Trophoblast cell (in vitro differentiated cells and primary cell): ENCODE measurements around the gene DDHD1.
"Not testable (repeated sequence)": the region's sequence is repeated elsewhere in the genome, so short reads cannot be mapped to it uniquely, and the experiment has no call there.

Source experiments
- DNase-seq, 2 donors: peaks; one replicate each; pipeline ENCODE4 v3.0.0-alpha.2; 2016
- H2AFZ ChIP-seq: 2 replicates; pipeline ENCODE4 v1.6.1; 2013; ENCODE audit warnings: low read length, moderate library complexity, mild to moderate bottlenecking; ENCODE audit not compliant: insufficient read depth, poor library complexity
- H2AK5ac ChIP-seq: 2 replicates; pipeline ENCODE4 v1.6.1; 2013; ENCODE audit warnings: mild to moderate bottlenecking, low read length
- H2BK120ac ChIP-seq: 2 replicates; pipeline ENCODE4 v1.6.1; 2013; ENCODE audit warnings: low read length, mild to moderate bottlenecking, moderate library complexity; ENCODE audit not compliant: insufficient read depth, poor library complexity
- H2BK12ac ChIP-seq: 2 replicates; pipeline ENCODE4 v1.6.1; 2013; ENCODE audit warnings: mild to moderate bottlenecking, low read length, moderate library complexity
- H2BK5ac ChIP-seq: 2 replicates; pipeline ENCODE4 v1.6.1; 2013; ENCODE audit warnings: low read length, low read depth, moderate library complexity, mild to moderate bottlenecking; ENCODE audit not compliant: poor library complexity
- H3K14ac ChIP-seq: 2 replicates; pipeline ENCODE4 v1.6.1; 2013; ENCODE audit warnings: mild to moderate bottlenecking, low read length
- H3K18ac ChIP-seq: 2 replicates; pipeline ENCODE4 v1.6.1; 2013; ENCODE audit warnings: mild to moderate bottlenecking, low read length
- H3K23ac ChIP-seq: 2 replicates; pipeline ENCODE4 v1.6.1; 2013; ENCODE audit warnings: low read length
- H3K27ac ChIP-seq: 2 replicates; pipeline ENCODE4 v1.5.1; 2013; ENCODE audit warnings: low read depth, mild to moderate bottlenecking, inconsistent platforms, low read length, moderate library complexity
- H3K27me3 ChIP-seq: 2 replicates; pipeline ENCODE4 v1.6.1; 2013; ENCODE audit warnings: inconsistent platforms, mild to moderate bottlenecking, low read length, moderate library complexity; ENCODE audit not compliant: insufficient read depth
- H3K36me3 ChIP-seq, 2 experiments: 1 replicate in 1 of 2; 2 replicates in 1 of 2; pipeline ENCODE4 v1.6.1; 2013; ENCODE audit warnings: low read length in 2 of 2, mild to moderate bottlenecking in 2 of 2, moderate library complexity in 1 of 2; ENCODE audit not compliant: insufficient read depth in 2 of 2, control insufficient read depth in 1 of 2
- H3K4ac ChIP-seq: 2 replicates; pipeline ENCODE4 v1.6.1; 2013; ENCODE audit warnings: low read depth, mild to moderate bottlenecking, low read length, moderate library complexity
- H3K4me1 ChIP-seq, 2 experiments: 1 replicate in 1 of 2; 2 replicates in 1 of 2; pipeline ENCODE4 v1.6.1; 2013; ENCODE audit warnings: low read length in 2 of 2, mild to moderate bottlenecking in 2 of 2, moderate library complexity in 1 of 2; ENCODE audit not compliant: insufficient read depth in 2 of 2, control insufficient read depth in 1 of 2
- H3K4me2 ChIP-seq: 2 replicates; pipeline ENCODE4 v1.6.1; 2013; ENCODE audit warnings: inconsistent platforms, mild to moderate bottlenecking, low read length, moderate library complexity
- H3K4me3 ChIP-seq: 2 replicates; pipeline ENCODE4 v1.5.1; 2013; ENCODE audit warnings: mild to moderate bottlenecking, low read depth, low read length, inconsistent platforms
- H3K79me1 ChIP-seq: one replicate; pipeline ENCODE4 v1.6.1; 2013; ENCODE audit warnings: low read length
- H3K79me2 ChIP-seq: 2 replicates; pipeline ENCODE4 v1.6.1; 2013; ENCODE audit warnings: low read length, mild to moderate bottlenecking; ENCODE audit not compliant: control insufficient read depth, insufficient read depth, poor library complexity
- H3K9ac ChIP-seq: 2 replicates; pipeline ENCODE4 v1.6.1; 2013; ENCODE audit warnings: mild to moderate bottlenecking, low read length
- H3K9me3 ChIP-seq: 2 replicates; pipeline ENCODE4 v1.6.1; 2013; ENCODE audit warnings: low read depth, mild to moderate bottlenecking, control low read depth, inconsistent platforms, low read length; ENCODE audit not compliant: insufficient read depth
- H4K12ac ChIP-seq: 2 replicates; pipeline ENCODE4 v1.6.1; 2013; ENCODE audit warnings: low read depth, mild to moderate bottlenecking, low read length, moderate library complexity
- H4K8ac ChIP-seq: 2 replicates; pipeline ENCODE4 v1.6.1; 2013; ENCODE audit warnings: low read depth, mild to moderate bottlenecking, low read length, moderate library complexity
- H4K91ac ChIP-seq: one replicate; pipeline ENCODE4 v1.6.1; 2013; ENCODE audit warnings: low read depth, mild to moderate bottlenecking, low read length, moderate library complexity
- WGBS: extraction: QIAGEN DNeasy Blood & Tissue Kit; methylation state at CpG from one replicate; pipeline ENCODE4 v1.1.7; 2013; ENCODE audit warnings: missing lambda C conversion rate; ENCODE audit not compliant: insufficient read length, insufficient coverage; ENCODE audit errors: extremely low coverage; 5-methylcytosine and 5-hydroxymethylcytosine counted together

Gene DDHD1

DNA sequence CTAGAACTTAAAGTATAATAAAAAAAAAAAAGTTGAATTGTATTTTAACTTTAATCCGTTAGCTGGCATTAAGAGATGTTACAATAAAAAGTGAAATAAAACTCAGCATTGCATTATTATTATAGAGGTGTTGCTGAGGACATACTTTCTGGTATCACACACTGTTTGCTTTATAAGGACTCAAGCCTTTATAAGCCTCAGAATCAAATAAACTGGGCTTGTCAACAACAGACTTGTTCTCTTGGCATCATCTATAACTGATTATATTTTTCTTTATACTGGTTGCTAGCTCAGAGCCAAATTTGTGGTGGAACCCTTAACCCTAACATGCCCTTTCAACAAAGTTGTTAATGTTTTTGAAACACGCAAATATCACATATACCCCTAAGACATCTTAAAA is 62.3 kb downstream of the DDHD1 start:
- no peak overlapping the region for H3K18ac ChIP-seq
- H3K9ac ChIP-seq, result no peak overlapping the region
- H2AK5ac ChIP-seq, result no peak overlapping the region
- no peak overlapping the region for H3K23ac ChIP-seq
- no peaks in the 10 kb centered on the region for H3K79me1 ChIP-seq
- H3K9me3 ChIP-seq, result no peaks in the 10 kb centered on the region
- H3K79me2 ChIP-seq, result no peaks in the 10 kb centered on the region
- no peak overlapping the region for H2BK5ac ChIP-seq
- no CpG with 5 or more reads among the region's 2 CpGs for WGBS
- no peaks in the 10 kb centered on the region for H3K27me3 ChIP-seq
- H4K12ac ChIP-seq, result no peak overlapping the region
- no peak overlapping the region for H3K27ac ChIP-seq
- H2BK12ac ChIP-seq, result no peak overlapping the region
- no peak overlapping the region for H3K4ac ChIP-seq
- no peaks in the 10 kb centered on the region for H3K4me1 ChIP-seq
- H4K8ac ChIP-seq, result no peak overlapping the region
- no peak overlapping the region for H3K4me2 ChIP-seq
- H2BK120ac ChIP-seq, result no peak overlapping the region
- no peak overlapping the region for H3K4me3 ChIP-seq
- H4K91ac ChIP-seq, result no peak overlapping the region
- no peak for DNase-seq
- no peak overlapping the region for H3K14ac ChIP-seq
- no peak overlapping the region for H2AFZ ChIP-seq
- H3K36me3 ChIP-seq, result no peaks in the 10 kb centered on the region

GRCh38 chr14:53084954-53085353 is 68.2 kb downstream of the DDHD1 start:
- H3K4me1 ChIP-seq, H3K79me2 ChIP-seq, H2AK5ac ChIP-seq, H3K79me1 ChIP-seq, H3K27me3 ChIP-seq, H3K27ac ChIP-seq, H3K23ac ChIP-seq, H3K36me3 ChIP-seq, H2AFZ ChIP-seq, H3K9me3 ChIP-seq, H3K9ac ChIP-seq, H3K4me2 ChIP-seq, H2BK5ac ChIP-seq, H2BK120ac ChIP-seq, H3K4ac ChIP-seq, H4K91ac ChIP-seq, H4K12ac ChIP-seq, H3K18ac ChIP-seq, H4K8ac ChIP-seq, DNase-seq, H3K14ac ChIP-seq, H2BK12ac ChIP-seq, H3K4me3 ChIP-seq: not testable (repeated sequence)
- WGBS, result no CpG with 5 or more reads among the region's 7 CpGs

DNA sequence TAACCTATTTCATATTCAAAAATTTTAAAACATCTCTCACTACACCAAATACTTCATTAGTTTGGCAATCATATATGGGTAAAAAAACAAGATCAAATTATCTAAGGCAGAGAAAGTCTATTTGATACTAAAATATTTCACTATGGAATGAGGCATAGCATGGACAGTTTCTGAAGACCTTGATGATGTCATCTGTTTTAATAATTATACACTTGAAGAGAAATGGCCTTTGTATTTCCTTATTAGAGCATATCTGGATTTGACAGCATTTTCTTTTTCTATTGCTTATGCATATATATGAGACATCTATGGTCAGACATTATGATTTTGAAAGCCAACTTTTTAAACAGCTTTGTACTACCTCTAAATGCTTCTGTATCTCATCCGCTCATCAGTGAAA is 88.6 kb downstream of the DDHD1 start:
- Histone ChIP-seq H3K9ac (no peak overlapping the region), H3K14ac (no peak overlapping the region), H3K4me2 (no peak overlapping the region), H2AFZ (no peak overlapping the region), H4K91ac (no peak overlapping the region), H3K36me3 (no peaks in the 10 kb centered on the region), H3K27me3 (no peaks in the 10 kb centered on the region), H3K27ac (no peak overlapping the region), H4K12ac (no peak overlapping the region), H3K23ac (no peak overlapping the region), H4K8ac (no peak overlapping the region), H3K4me1 (no peaks in the 10 kb centered on the region), H2AK5ac (no peak overlapping the region), H2BK5ac (no peak overlapping the region), H2BK12ac (no peak overlapping the region), H2BK120ac (no peak overlapping the region), H3K4me3 (no peak overlapping the region), H3K18ac (no peak overlapping the region), H3K9me3 (no peaks in the 10 kb centered on the region), H3K79me2 (no peaks in the 10 kb centered on the region), H3K79me1 (no peaks in the 10 kb centered on the region), H3K4ac (no peak overlapping the region)
- DNase-seq, result no peak
- no CpG with 5 or more reads among the region's 1 CpG for WGBS

- H3K79me1 ChIP-seq, result no peaks in the 10 kb centered on the region
- H3K79me2 ChIP-seq, result no peaks in the 10 kb centered on the region
- H3K14ac ChIP-seq, result no peak overlapping the region
- no peaks in the 10 kb centered on the region for H3K4me1 ChIP-seq
- H3K4me2 ChIP-seq, result no peak overlapping the region
- no peak overlapping the region for H2BK5ac ChIP-seq
- no peak overlapping the region for H3K23ac ChIP-seq
- no peak overlapping the region for H4K12ac ChIP-seq
- no peak for DNase-seq
- H2AFZ ChIP-seq, result no peak overlapping the region
- H3K18ac ChIP-seq, result no peak overlapping the region
- WGBS, result no CpG with 5 or more reads among the region's 8 CpGs
- H3K4me3 ChIP-seq, result no peak overlapping the region
- H3K9ac ChIP-seq, result no peak overlapping the region
- no peaks in the 10 kb centered on the region for H3K36me3 ChIP-seq
- H3K4ac ChIP-seq, result no peak overlapping the region
- H2BK120ac ChIP-seq, result no peak overlapping the region
- no peak overlapping the region for H3K27ac ChIP-seq
- H4K91ac ChIP-seq, result no peak overlapping the region
- H2BK12ac ChIP-seq, result no peak overlapping the region
- no peaks in the 10 kb centered on the region for H3K27me3 ChIP-seq
- H3K9me3 ChIP-seq, result no peaks in the 10 kb centered on the region
- no peak overlapping the region for H2AK5ac ChIP-seq
- H4K8ac ChIP-seq, result no peak overlapping the region
Observed at GRCh38 chr14:53062856-53063255, 90.3 kb downstream of the DDHD1 start.
